Measurements from ENCODE around the gene LRBA.
"Not testable (repeated sequence)": the region's sequence is repeated elsewhere in the genome, so short reads cannot be mapped to it uniquely, and the experiment has no call there.

LRBA gene

DNA sequence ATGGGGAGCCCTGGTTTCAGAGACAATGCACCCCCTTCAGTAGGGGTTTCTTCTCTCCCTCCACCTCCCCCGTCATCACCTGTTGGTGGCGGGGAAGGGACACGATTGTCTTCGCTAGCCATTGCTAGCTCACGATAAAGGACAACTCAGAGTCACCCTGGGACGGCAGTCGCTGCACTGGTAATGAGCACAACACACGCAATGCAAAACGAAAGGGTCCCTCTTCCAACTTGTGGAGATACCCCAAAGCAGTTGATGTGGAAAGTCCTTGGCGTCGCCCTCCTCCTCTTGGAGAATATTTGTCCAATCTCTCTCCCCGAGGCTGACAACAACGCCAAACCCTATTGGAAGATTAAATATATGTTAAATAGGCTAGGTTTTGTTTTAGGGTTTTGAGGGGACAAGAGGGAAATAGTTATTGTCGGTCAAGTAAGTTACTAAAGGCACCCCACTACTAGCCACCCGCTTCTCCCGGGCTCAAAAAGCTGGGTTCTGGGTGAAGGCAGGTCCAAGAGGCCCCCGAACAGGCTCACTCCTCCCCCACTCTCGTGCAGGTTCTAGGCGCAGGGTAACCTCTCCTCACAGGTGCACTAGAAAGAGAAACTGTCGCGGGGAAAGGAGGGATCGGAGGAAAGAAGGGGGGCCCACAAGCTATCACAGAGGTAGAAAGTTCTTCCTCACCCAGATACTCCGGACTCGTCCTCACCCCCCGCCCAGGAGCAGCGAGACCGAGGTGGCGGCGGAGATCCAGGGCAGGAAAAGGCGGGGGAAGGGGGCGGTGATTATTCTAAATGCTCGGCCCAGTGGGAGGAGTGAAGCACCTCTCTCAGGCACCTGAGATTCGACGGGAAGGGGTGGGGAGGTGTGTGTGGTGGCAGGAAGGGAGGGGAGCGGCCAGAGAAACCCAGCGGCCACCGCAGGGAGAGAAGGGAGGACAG is at the start of gene LRBA:
Gene LRBA (minus strand): TSS at position 764 of the 938 bp plus-strand sequence. CDS start 642 bp downstream, at position 122.
- peak within 1 kb of the TSS; percentile 95 for H3K4me3 ChIP-seq (replicated peaks; ENCODE audit: low read depth, low read length)
- TF ChIP-seq CTCF (IDR thresholded peaks at IDR 0.05; ENCODE audit: low read length, missing control alignments): no peak
- DNase-seq (ENCODE audit: low read depth): peak; percentile 42

- not testable (repeated sequence) for DNase-seq (ENCODE audit: low read depth); H3K4me3 ChIP-seq (replicated peaks; ENCODE audit: low read depth, low read length)
Measured at GRCh38 chr4:151063143-151063542, 48.1 kb upstream of the LRBA start.

DNA sequence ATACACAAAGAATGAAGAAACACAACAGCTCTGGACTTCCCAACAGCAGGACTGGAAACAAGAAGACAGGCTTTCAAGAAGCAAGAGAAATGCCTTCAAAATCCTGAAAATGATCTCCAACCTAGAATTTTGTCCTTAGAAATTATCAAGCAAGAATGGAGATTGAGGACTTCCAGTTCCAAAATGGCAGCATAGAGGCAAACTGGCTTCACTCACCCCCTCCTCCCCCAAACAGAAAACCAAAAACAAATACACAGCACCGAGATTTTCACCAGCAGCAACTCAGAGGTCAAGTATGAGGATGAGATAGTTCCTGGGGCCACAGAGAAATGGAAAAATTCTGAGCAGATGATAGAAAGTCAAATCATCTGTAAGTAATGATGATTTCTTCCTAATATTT is 40.5 kb upstream of the LRBA start:
- no peak overlapping the region for H3K4me3 ChIP-seq (replicated peaks; ENCODE audit: low read depth, low read length)
- no peak for DNase-seq (ENCODE audit: low read depth)
- no peak for TF ChIP-seq CTCF (IDR thresholded peaks at IDR 0.05; ENCODE audit: low read length, missing control alignments)

- TF ChIP-seq CTCF (IDR thresholded peaks at IDR 0.05; ENCODE audit: low read length, missing control alignments): no peak
- DNase-seq (ENCODE audit: low read depth): no peak
- no peak overlapping the region for H3K4me3 ChIP-seq (replicated peaks; ENCODE audit: low read depth, low read length)
Measured at GRCh38 chr4:151052785-151053184, 37.7 kb upstream of the LRBA start.

DNA sequence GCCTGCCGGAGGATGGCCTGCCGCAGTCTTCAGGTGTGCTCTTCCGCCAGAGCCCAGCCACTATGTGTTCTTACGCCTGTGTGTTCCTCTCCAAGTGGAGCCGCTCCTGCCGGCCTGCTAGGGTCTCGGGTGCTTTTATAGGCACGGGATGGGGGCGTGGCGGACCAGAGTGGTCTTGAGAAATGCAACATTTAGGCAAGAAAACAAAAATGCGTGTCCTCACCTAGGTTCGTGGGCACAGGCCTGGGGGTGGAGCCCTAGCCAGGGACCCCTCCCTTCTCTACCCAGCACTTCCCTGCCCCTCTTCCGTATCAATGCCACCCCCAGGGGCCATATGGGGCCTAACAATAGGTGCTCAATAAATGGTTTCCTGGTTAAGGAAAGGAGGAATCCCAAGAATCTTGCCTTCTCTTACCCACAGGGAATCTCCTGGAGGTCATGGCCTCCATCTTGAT is 34.4 kb upstream of the LRBA start:
- DNase-seq (ENCODE audit: low read depth): no peak
- no peak for TF ChIP-seq CTCF (IDR thresholded peaks at IDR 0.05; ENCODE audit: low read length, missing control alignments)
- no peak overlapping the region for H3K4me3 ChIP-seq (replicated peaks; ENCODE audit: low read depth, low read length)

- no peak for DNase-seq (ENCODE audit: low read depth)
- no peak overlapping the region for H3K4me3 ChIP-seq (replicated peaks; ENCODE audit: low read depth, low read length)
- TF ChIP-seq CTCF (IDR thresholded peaks at IDR 0.05; ENCODE audit: low read length, missing control alignments): no peak
Measured at GRCh38 chr4:151048913-151049312, 33.8 kb upstream of the LRBA start.

DNA sequence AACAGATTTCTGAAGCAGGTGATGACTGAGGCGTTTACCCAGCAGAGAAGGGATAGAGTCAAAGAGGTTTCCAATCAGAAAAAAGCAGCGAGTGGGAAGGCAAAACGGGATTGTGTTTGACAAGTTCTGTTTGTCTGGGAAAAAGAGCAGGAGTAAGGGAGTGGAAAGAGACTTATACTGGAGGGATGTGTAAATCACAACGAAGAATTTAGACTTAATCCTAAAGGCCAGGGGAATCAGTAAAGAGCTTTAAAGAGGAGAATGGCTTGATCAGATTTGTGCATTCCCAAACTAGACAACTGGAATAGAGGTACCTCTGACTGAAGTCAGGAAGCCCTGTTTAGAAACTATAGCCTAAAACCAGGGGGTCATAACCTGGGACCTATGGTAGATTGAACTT is 31.5 kb upstream of the LRBA start:
- no peak for TF ChIP-seq CTCF (IDR thresholded peaks at IDR 0.05; ENCODE audit: low read length, missing control alignments)
- no peak for DNase-seq (ENCODE audit: low read depth)
- no peak overlapping the region for H3K4me3 ChIP-seq (replicated peaks; ENCODE audit: low read depth, low read length)

All from fibroblast of pulmonary artery (primary cell).